ENCODE measurements around the gene OLFM4.

The OLFM4 gene

GRCh38 chr13:53014495-53015443, 13.8 kb upstream of the OLFM4 start:
- DNase-seq, result no peak

GRCh38 chr13:53015971-53016370, 12.6 kb upstream of the OLFM4 start:
- DNase-seq, result no peak

GRCh38 chr13:53017433-53017970, 11.1 kb upstream of the OLFM4 start:
- DNase-seq, result no peak

- DNase-seq, result no peak
Measured at GRCh38 chr13:53018690-53019647, 9.6 kb upstream of the OLFM4 start.

- DNase-seq, result no peak
Measured at GRCh38 chr13:53020764-53021335, 7.8 kb upstream of the OLFM4 start.

- DNase-seq, result no peak
Measured at GRCh38 chr13:53023246-53023645, 5.4 kb upstream of the OLFM4 start.

GRCh38 chr13:53028063-53028462, 550 bp upstream of the OLFM4 start:
- DNase-seq, result no peak

- no peak for DNase-seq
Measured at GRCh38 chr13:53032849-53033248, 4.2 kb downstream of the OLFM4 start.

- DNase-seq, result no peak
Measured at GRCh38 chr13:53038993-53039392, 10.4 kb downstream of the OLFM4 start.

- DNase-seq, result no peak
Measured at GRCh38 chr13:53041968-53042516, 13.4 kb downstream of the OLFM4 start.

- DNase-seq, result no peak
Measured at GRCh38 chr13:53042877-53043276, 14.3 kb downstream of the OLFM4 start.

- no peak for DNase-seq
Measured at GRCh38 chr13:53043398-53043797, 14.8 kb downstream of the OLFM4 start.

GRCh38 chr13:53045189-53045588, 16.6 kb downstream of the OLFM4 start:
- DNase-seq, result no peak

- DNase-seq, result no peak
Measured at GRCh38 chr13:53048880-53049279, 20.3 kb downstream of the OLFM4 start.

- no peak for DNase-seq
Measured at GRCh38 chr13:53050151-53050550, 21.5 kb downstream of the OLFM4 start.

GRCh38 chr13:53052675-53053074, 24.1 kb downstream of the OLFM4 start:
- no peak for DNase-seq

GRCh38 chr13:53054569-53054968, 26.0 kb downstream of the OLFM4 start:
- no peak for DNase-seq

- DNase-seq, result no peak
Measured at GRCh38 chr13:53058065-53058679, 29.6 kb downstream of the OLFM4 start.

- no peak for DNase-seq
Measured at GRCh38 chr13:53060840-53061490, 32.4 kb downstream of the OLFM4 start.

GRCh38 chr13:53064731-53065130, 36.1 kb downstream of the OLFM4 start:
- DNase-seq, result no peak

- no peak for DNase-seq
Measured at GRCh38 chr13:53066411-53066810, 37.8 kb downstream of the OLFM4 start.

Data from stimulated activated CD4-positive, alpha-beta T cell treated with anti-CD3 and anti-CD28 coated beads, Interleukin-2, amount 100 ng/mL, for 48 hours (primary cell).